CD4-positive, CD25-positive, alpha-beta regulatory T cell (primary cell): ENCODE measurements around the gene CCDC174. TPM values are rescaled to one million over a fixed set of nuclear protein-coding genes. Genes with fewer than 3 reads are reported as not detected.

Source experiments
- ATAC-seq, 2 donors: fragments of 150-1000 bp; cut with Tn5 transposase; one replicate each; pipeline ENCODE4 v1.10.0; 2021; ENCODE audit warnings: low read depth in 2 of 2, moderate number of reproducible peaks in 2 of 2, moderate library complexity in 1 of 2
- DNase-seq, 3 donors: peaks; one replicate each; pipeline versions ENCODE4 v3.0.0 to v3.0.0-alpha.2; 2012 to 2022; ENCODE audit warnings: mixed read lengths in 1 of 3
- H3K27ac ChIP-seq: one replicate; pipeline ENCODE4 v1.7.0; 2013; ENCODE audit warnings: mild to moderate bottlenecking, low read length; ENCODE audit not compliant: insufficient read depth, poor library complexity, severe bottlenecking
- H3K27me3 ChIP-seq: one replicate; pipeline ENCODE4 v1.7.0; 2013; ENCODE audit warnings: low read length; ENCODE audit not compliant: control insufficient read depth, insufficient read depth
- H3K36me3 ChIP-seq: one replicate; pipeline ENCODE4 v1.7.0; 2013; ENCODE audit warnings: mild to moderate bottlenecking, low read length, moderate library complexity; ENCODE audit not compliant: control insufficient read depth, insufficient read depth
- H3K4me1 ChIP-seq: 2 replicates; pipeline ENCODE4 v1.7.0; 2013; ENCODE audit warnings: mild to moderate bottlenecking, low read length; ENCODE audit not compliant: insufficient read depth, control insufficient read depth, poor library complexity, severe bottlenecking
- H3K4me3 ChIP-seq: one replicate; pipeline ENCODE4 v1.7.0; 2013; ENCODE audit warnings: low read depth, mild to moderate bottlenecking, low read length, moderate library complexity
- H3K9me3 ChIP-seq, 2 experiments: 1 replicate in 1 of 2; 2 replicates in 1 of 2; pipeline ENCODE4 v1.7.0; 2013; ENCODE audit warnings: low read length in 2 of 2, mild to moderate bottlenecking in 1 of 2, moderate library complexity in 1 of 2; ENCODE audit not compliant: control insufficient read depth in 2 of 2
- H3K27ac Mint-ChIP-seq, 3 donors: one replicate each; pipeline ENCODE4 v1.8.0; 2020 to 2022; ENCODE audit warnings: mild to moderate bottlenecking in 3 of 3, mixed read lengths in 3 of 3, moderate library complexity in 2 of 3
- H3K27me3 Mint-ChIP-seq: one replicate; pipeline ENCODE4 v1.8.0; 2022; ENCODE audit warnings: mild to moderate bottlenecking, mixed read lengths
- H3K36me3 Mint-ChIP-seq: one replicate; pipeline ENCODE4 v1.8.0; 2020; ENCODE audit warnings: mixed read lengths
- H3K4me1 Mint-ChIP-seq, 4 donors: one replicate each; pipeline ENCODE4 v1.8.0; 2020 to 2022; ENCODE audit warnings: mixed read lengths in 4 of 4, mild to moderate bottlenecking in 1 of 4
- H3K4me3 Mint-ChIP-seq, 4 donors: one replicate each; pipeline ENCODE4 v1.8.0; 2020 to 2022; ENCODE audit warnings: mild to moderate bottlenecking in 4 of 4, mixed read lengths in 4 of 4, moderate library complexity in 3 of 4
- H3K9me3 Mint-ChIP-seq, 7 donors: one replicate each; pipeline ENCODE4 v1.8.0; 2020 to 2022; ENCODE audit warnings: mixed read lengths in 7 of 7, mild to moderate bottlenecking in 3 of 7, moderate library complexity in 2 of 7
- polyA plus RNA-seq, 4 donors: library from polyadenylated mRNA; unstranded; fragments of 300-500 nt; fragmentation: Illumina TruSeq; gene quantifications; one replicate each; pipeline ENCODE4 v1.2.3, GENCODE V29; 2021
- total RNA-seq: library from RNA; stranded (reverse); gene quantifications from one replicate; pipeline ENCODE4 v1.2.3, GENCODE V29; 2022

CCDC174 gene
- total and polyA plus RNA-seq, 5 donors from 2014 or later = 16.3 to 55.7 (median 21.3) TPM

- peaks cover 10% of the 10 kb centered on the region for H3K36me3 Mint-ChIP-seq
- Histone ChIP-seq H3K9me3 (no peaks in the 10 kb centered on the region), H3K4me1 (no peaks in the 10 kb centered on the region), H3K36me3 (no peaks in the 10 kb centered on the region), H3K27me3 (no peaks in the 10 kb centered on the region), H3K4me3 (no peak overlapping the region), H3K27ac (no peak overlapping the region)
- ATAC-seq (no peak), DNase-seq (no peak)
- no peaks in the 10 kb centered on the region for H3K4me1 Mint-ChIP-seq
- H3K27ac Mint-ChIP-seq = no peak overlapping the region
- H3K4me3 Mint-ChIP-seq = no peak overlapping the region
- peaks cover 5% of the 10 kb centered on the region for H3K27me3 Mint-ChIP-seq
- H3K9me3 Mint-ChIP-seq = peaks cover 0 to 1% (median 0%) of the 10 kb centered on the region in 7 donors
These were observed 54.5 kb downstream of the CCDC174 start for GRCh38 chr3:14706096-14706495.

- no peak overlapping the region for H3K27ac ChIP-seq
- Mint-ChIP-seq H3K27me3 (no peaks in the 10 kb centered on the region), H3K27ac (no peak overlapping the region), H3K9me3 (peaks cover 0 to 11% (median 2%) of the 10 kb centered on the region in 7 donors), H3K4me3 (no peak overlapping the region), H3K4me1 (peaks cover 0 to 5% (median 0%) of the 10 kb centered on the region in 4 donors), H3K36me3 (peaks cover 24% of the 10 kb centered on the region)
- no peaks in the 10 kb centered on the region for H3K36me3 ChIP-seq
- no peak overlapping the region for H3K4me3 ChIP-seq
- ATAC-seq (no peak), DNase-seq (no peak)
- H3K4me1 ChIP-seq = no peaks in the 10 kb centered on the region
- peaks cover 0 to 3% of the 10 kb centered on the region in 2 experiments for H3K9me3 ChIP-seq
- no peaks in the 10 kb centered on the region for H3K27me3 ChIP-seq
These were observed 65.0 kb downstream of the CCDC174 start for GRCh38 chr3:14716591-14716990.

GRCh38 chr3:14717307-14717706 is 65.7 kb downstream of the CCDC174 start:
- no peaks in the 10 kb centered on the region for H3K36me3 ChIP-seq
- no peaks in the 10 kb centered on the region for H3K4me1 ChIP-seq
- no peak for DNase-seq
- no peaks in the 10 kb centered on the region for H3K27me3 ChIP-seq
- no peak overlapping the region for H3K27ac ChIP-seq
- Mint-ChIP-seq H3K4me3 (no peak overlapping the region), H3K9me3 (peaks cover 0 to 11% (median 2%) of the 10 kb centered on the region in 7 donors), H3K27ac (no peak overlapping the region), H3K36me3 (peaks cover 30% of the 10 kb centered on the region), H3K27me3 (no peaks in the 10 kb centered on the region), H3K4me1 (peaks cover 0 to 5% (median 0%) of the 10 kb centered on the region in 4 donors)
- H3K9me3 ChIP-seq = peaks cover 0 to 3% of the 10 kb centered on the region in 2 experiments
- ATAC-seq = no peak
- H3K4me3 ChIP-seq = no peak overlapping the region

GRCh38 chr3:14718539-14718938 is 67.0 kb downstream of the CCDC174 start:
- H3K27me3 ChIP-seq = no peaks in the 10 kb centered on the region
- H3K9me3 Mint-ChIP-seq = peaks cover 0 to 3% (median 0%) of the 10 kb centered on the region in 7 donors
- H3K4me3 Mint-ChIP-seq = no peak overlapping the region
- DNase-seq = no peak
- H3K4me1 Mint-ChIP-seq = peaks cover 0 to 5% (median 0%) of the 10 kb centered on the region in 4 donors
- no peak overlapping the region for H3K4me3 ChIP-seq
- no peak overlapping the region for H3K27ac Mint-ChIP-seq
- ATAC-seq = no peak
- H3K27ac ChIP-seq = no peak overlapping the region
- peaks cover 0 to 3% of the 10 kb centered on the region in 2 experiments for H3K9me3 ChIP-seq
- H3K4me1 ChIP-seq = no peaks in the 10 kb centered on the region
- H3K36me3 Mint-ChIP-seq = peaks cover 25% of the 10 kb centered on the region
- H3K36me3 ChIP-seq = no peaks in the 10 kb centered on the region
- no peaks in the 10 kb centered on the region for H3K27me3 Mint-ChIP-seq

- ATAC-seq = no peak
- no peak overlapping the region for H3K27ac ChIP-seq
- no peaks in the 10 kb centered on the region for H3K4me1 ChIP-seq
- H3K27ac Mint-ChIP-seq = no peak overlapping the region
- no peaks in the 10 kb centered on the region for H3K27me3 Mint-ChIP-seq
- H3K4me3 ChIP-seq = no peak overlapping the region
- H3K9me3 Mint-ChIP-seq = peaks cover 0 to 2% (median 0%) of the 10 kb centered on the region in 7 donors
- H3K4me1 Mint-ChIP-seq = peaks cover 0 to 5% (median 0%) of the 10 kb centered on the region in 4 donors
- no peaks in the 10 kb centered on the region for H3K27me3 ChIP-seq
- peaks cover 25% of the 10 kb centered on the region for H3K36me3 Mint-ChIP-seq
- no peak for DNase-seq
- no peak overlapping the region for H3K4me3 Mint-ChIP-seq
- no peaks in the 10 kb centered on the region for H3K36me3 ChIP-seq
- no peaks in the 10 kb centered on the region for H3K9me3 ChIP-seq
These were observed 67.4 kb downstream of the CCDC174 start for GRCh38 chr3:14719006-14719405.

- Histone ChIP-seq H3K27ac (no peak overlapping the region), H3K27me3 (no peaks in the 10 kb centered on the region), H3K4me3 (no peak overlapping the region), H3K4me1 (no peaks in the 10 kb centered on the region), H3K36me3 (no peaks in the 10 kb centered on the region), H3K9me3 (no peaks in the 10 kb centered on the region)
- H3K4me3 Mint-ChIP-seq = no peak overlapping the region
- peaks cover 0 to 2% (median 0%) of the 10 kb centered on the region in 7 donors for H3K9me3 Mint-ChIP-seq
- H3K4me1 Mint-ChIP-seq = peaks cover 0 to 5% (median 0%) of the 10 kb centered on the region in 4 donors
- no peaks in the 10 kb centered on the region for H3K27me3 Mint-ChIP-seq
- no peak for ATAC-seq
- peaks cover 25% of the 10 kb centered on the region for H3K36me3 Mint-ChIP-seq
- no peak for DNase-seq
- no peak overlapping the region for H3K27ac Mint-ChIP-seq
These were observed 69.7 kb downstream of the CCDC174 start for GRCh38 chr3:14721126-14721864.

Other genes with a start within 250 kb of the CCDC174 start
- gene SLC6A6, start 249.2 kb upstream of the CCDC174 start, total RNA-seq = 73.3 TPM
- gene SLC6A6, start 249.2 kb upstream of the CCDC174 start, polyA plus RNA-seq = 10 to 100 TPM in 1 of 4 donors, 1 to 10 TPM in 3; 6.9 to 12.9 (median 8.2) TPM
- not detected for gene GRIP2, start 111.4 kb upstream of the CCDC174 start, total RNA-seq
- under 1 TPM in 1 of 4 donors, not detected in 3; 0.18 TPM for gene GRIP2, start 111.4 kb upstream of the CCDC174 start, polyA plus RNA-seq
- 0.37 TPM for gene C3orf20, start 23.4 kb downstream of the CCDC174 start, total RNA-seq
- gene C3orf20, start 23.4 kb downstream of the CCDC174 start, polyA plus RNA-seq = not detected
- 0.79 TPM for gene FGD5, start 167.2 kb downstream of the CCDC174 start, total RNA-seq
- gene FGD5, start 167.2 kb downstream of the CCDC174 start, polyA plus RNA-seq = under 1 TPM in 1 of 4 donors, not detected in 3; 0.13 TPM